Fibroblast of skin of right biceps (primary cell): ENCODE measurements around the gene IMP3.
A peak's percentile ranks its signal among the peaks of the same experiment; 100 is the strongest.
"Not testable (repeated sequence)": the region's sequence is repeated elsewhere in the genome, so short reads cannot be mapped to it uniquely, and the experiment has no call there.

Experiments used
- DNase-seq: peaks from one replicate; pipeline ENCODE4 v3.0.0-alpha.2; 2013

Gene IMP3

DNA sequence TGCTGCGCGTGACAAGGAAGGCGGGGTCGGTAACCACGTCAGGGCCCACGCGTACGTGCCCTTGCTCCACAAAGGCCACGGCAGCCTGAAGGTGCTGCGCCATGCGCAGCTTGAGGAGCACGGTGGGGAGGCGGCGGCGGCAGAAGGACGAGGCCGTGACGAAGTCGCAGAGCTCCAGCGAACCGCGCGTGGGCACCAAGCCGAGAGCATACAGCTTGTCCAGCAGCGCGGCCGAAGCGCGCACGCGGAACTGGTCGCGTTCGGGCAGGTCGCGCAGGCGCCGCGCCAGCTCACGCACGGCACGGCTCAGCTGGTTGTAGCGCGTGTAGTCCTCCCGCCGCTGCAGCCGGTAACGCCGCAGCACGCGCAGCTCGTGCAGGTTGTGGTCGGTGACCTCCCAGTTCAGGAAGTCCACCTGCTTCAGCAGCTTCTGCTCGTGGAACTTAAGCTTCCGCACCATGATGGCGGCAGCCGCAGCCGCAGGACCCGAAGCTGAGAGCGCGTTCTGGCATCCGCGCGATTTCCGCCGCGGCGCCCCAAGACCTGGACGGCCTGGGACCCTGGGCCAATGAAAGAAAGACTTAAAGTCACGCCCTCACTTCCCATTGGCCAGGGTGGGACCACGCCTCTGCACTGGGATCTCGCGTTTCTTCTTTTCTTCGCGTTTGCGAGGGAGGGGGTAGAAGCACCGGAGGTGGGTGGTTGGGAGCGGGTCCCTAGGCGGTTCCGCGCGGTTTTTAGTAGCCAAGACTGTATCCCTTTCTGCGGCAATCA lies at the start of gene IMP3:
Gene IMP3, minus strand, starts transcription at position 516 of the 774 bp plus-strand sequence. Its CDS starts 56 bp downstream, at position 460.
- peak; percentile 98 for DNase-seq

- not testable (repeated sequence) for DNase-seq
These were observed 49.4 kb upstream of the IMP3 start for GRCh38 chr15:75689429-75689828.

DNA sequence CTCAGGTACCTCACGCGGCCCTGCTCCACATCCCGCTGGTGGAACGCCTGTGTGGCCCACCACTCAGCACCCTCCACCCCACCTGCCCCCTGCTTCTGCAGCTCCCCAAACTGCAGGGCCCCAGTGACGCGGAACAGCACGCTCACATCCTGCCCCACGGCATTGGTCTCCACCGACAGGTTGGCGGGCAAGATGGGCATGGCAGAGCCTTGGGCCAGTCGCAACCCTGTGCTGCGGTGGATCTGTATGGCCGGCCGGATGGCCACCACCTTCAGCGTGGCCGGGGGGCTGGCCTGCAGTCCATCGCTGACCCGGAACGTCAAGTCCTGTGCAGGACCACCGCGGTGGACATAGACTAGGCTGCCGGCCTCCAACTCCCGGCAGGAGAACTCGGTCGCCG lies 48.8 kb upstream of the IMP3 start:
- no peak for DNase-seq

- DNase-seq, result no peak
These were observed 48.2 kb upstream of the IMP3 start for GRCh38 chr15:75688278-75688557.

DNA sequence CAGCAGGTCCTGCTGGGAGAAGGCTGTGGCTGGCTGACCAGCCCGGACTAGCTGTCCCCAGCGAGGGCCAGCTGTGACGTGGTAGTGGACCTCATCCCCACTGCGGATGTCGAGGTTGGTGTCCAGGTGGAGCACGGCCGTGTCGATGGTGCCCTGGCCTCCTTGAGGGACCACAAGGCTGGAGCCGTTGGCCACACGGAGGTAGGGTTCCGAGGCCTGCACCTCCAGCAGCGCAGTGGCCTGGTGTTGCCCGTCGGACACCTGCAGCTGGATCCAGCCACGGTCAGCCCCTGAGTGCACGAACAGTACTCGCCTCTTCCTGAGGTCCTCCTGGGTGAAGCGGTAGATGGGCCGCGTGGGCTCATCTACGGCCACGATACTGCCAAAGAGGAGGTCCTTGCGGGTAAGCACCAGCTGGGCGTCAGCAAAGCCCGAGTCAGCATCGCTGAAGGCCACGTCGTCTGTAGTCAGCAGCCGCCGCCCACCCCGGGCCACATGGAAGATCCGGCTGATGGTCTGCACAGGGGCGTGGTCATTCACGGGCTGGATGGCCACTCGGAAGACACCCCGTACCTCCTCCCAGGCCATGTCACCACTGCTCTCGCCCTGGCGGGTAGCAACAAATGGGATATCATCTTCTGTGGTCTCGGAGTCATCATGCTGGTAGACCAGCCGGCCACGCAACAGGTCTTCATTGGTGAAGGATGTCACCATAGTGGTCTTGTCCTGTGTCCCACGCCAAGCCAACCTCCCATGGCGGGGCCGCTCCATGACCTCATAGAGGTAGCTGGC lies 47.7 kb upstream of the IMP3 start:
- no peak for DNase-seq

- peak; percentile 65 for DNase-seq
These were observed 46.2 kb upstream of the IMP3 start for GRCh38 chr15:75686212-75686642.

DNA sequence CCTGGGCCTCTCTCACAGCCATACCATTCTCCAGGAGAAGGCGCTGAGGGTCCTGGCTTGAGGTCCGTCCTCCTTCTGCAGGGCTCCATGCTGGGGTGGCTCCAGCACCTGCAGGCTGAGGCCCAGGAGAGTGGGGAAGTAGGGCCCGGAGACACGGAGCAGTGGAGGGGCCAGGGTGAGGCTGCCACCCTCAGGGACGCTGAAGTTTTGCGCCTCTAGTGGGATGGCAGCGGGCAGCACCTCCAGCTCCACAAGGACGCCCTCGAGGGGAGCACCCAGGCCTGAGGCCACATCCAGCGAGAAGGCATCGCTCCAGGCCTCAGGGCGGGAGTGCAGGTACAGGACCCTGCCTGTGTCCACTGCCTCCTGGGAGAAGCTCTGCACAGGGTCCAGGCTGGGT lies 45.2 kb upstream of the IMP3 start:
- no peak for DNase-seq

GRCh38 chr15:75684648-75685047 lies 44.6 kb upstream of the IMP3 start:
- no peak for DNase-seq

DNA sequence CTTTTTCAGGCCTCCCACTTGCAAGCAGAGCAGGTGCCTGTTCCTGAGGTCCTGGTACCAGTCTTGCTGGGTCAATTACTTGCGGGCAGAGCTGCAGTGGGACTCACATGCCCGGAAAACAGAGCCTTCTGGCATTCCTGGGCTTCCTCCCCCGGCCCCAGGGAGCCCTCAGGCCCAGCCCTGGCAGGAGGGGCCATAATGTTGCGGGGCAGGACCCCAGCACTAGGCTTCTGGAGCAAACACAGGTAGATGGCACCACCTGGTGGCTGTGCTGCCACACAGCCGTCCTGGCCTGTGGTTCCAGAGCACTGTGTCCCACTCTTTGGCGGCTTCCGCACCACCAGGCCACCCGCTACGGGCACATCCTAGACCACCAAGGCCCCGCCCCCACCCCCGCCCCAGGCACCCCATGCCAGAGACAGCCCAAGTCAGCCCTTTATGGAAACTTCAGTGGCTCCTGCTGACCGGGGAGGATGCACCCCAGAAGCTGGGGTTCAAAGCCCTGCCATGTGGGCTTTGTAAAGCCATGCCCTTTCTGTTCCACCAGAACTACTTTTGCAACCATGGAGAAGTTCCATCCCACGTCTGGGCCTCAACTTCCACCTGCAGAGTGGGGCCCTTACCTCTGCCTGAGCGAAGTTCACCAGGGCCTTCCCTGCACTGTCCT lies 43.8 kb upstream of the IMP3 start:
- DNase-seq, result peak; percentile 56

- DNase-seq, result no peak
These were observed 42.4 kb upstream of the IMP3 start for GRCh38 chr15:75682181-75683135.

GRCh38 chr15:75680007-75680789 lies 40.2 kb upstream of the IMP3 start:
- no peak for DNase-seq

DNA sequence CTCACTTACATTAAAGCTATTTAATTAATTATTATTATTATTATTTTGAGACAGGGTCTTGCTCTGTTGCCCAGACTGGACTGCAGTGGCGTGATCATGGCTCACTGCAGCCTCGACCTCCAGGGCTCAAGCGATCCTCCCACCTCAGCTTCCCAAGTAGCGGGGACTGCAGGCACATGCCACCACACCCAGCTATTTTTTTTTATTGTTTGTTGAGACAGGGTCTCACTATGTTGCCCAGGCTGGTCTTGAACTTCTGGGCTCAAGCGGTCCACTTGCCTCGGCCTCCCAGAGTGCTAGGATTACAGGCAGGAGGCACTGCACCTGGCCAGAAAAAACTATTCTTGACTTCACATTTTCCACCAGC lies 38.3 kb upstream of the IMP3 start:
- not testable (repeated sequence) for DNase-seq

DNA sequence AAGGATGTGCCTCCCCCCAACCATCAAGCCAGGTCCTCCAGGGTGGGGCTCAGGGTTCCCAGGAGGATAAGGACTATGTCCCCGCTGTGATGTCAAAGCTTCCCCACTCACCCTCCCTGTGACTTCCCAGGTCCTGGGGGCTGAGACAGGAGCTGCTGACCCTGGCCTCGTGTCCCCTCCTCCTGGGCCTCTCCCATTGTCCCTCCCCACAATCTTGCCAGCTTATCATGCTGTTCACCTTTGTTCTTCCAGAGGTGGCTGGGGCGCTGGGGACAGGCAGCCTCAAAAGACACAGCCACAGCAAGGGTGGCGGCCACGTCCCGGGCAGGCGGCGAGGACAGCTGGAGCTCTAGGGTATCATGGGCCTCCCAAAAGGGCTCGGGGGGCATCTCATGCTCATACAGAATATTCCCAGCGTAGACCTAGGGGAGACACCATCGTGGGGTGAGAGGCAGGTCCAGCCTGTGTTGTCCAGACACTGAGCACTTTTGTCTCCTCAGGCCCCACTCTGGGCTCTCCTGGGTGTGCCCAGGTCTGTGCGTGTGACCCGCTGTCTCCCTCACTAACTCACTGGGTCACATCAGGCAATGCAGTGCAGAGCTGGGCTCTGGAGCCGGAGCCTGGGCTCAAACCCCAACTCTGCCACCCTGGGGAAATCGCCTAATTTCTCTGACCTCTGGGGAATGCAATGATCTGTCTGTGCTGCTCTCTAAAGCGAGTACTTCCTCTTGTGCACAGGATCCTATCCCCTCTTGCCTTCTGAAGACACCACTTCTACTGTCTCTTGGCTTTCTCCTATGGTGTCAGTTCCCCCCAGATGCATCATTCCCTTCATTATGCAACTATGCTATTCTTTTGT lies 37.7 kb upstream of the IMP3 start:
- no peak for DNase-seq

GRCh38 chr15:75676688-75677464 lies 36.9 kb upstream of the IMP3 start:
- DNase-seq, result no peak

DNA sequence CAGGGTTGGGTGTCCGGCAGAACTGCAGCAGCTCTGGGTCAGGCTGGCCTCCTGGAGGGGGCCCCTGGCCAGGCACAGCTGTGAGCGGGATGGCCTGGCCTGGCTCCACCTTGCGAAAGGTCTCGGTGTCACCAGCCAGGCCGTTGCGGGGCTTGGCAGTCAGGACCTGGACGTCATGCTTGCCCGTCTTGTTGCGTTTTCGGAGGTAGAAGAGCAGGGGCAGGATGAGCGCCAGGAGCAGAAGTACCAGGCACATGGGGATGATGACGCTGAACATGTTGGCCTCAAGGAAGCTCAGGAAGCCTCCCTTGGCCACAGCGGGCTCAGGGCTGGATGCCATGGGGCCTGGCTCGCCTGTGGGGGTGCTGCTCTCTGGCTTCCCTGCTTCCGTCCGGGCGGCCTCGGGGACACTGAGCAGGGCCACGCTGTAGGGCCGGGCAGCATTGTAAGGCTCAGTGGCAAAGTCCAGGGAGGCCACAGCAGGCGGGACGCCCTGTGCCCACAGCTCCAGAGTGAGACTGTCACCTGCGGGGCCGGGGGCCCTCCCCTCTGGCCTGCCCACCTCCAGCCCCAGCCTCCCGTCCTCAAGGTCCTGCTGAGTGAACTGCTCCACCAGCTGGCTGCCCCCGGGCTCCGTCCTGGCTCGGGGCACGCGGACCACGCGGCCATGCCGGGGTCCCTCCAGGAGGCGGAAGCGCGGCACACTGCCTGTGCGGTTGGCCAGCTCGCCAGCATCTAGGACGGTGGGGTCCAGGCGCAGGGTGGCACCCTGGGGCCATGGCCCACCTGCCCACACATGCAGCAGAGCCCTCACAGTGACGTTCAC lies 35.8 kb upstream of the IMP3 start:
- DNase-seq, result no peak

DNA sequence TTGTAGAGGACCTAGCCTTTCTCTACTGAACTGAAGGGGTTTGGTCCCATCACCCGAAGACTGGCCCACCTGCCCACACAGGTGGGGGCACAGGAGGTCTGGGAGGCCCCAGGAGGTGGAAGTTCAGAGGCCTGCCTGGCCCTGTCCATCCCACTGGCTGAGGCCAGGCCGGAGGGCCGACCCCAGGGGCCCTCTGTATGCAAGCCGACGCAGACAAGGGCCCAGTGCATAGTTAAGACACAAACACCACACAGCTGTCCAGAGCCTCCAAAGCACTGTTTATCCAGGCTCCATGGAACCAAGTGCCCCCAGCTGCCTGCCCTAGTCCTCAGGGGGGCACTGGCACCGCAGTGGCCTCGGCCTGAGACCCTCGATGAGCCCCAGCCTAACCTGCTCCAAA lies 34.3 kb upstream of the IMP3 start:
- DNase-seq, result no peak

GRCh38 chr15:75673426-75674235 lies 33.6 kb upstream of the IMP3 start:
- DNase-seq, result peak; percentile 87
